Fibroblast of lung (primary cell): ENCODE measurements around the gene SPOCK1. TPM values are rescaled to one million over a fixed set of nuclear protein-coding genes. Genes with fewer than 3 reads are reported as not detected.

ENCODE experiments used
- DNase-seq, 2 donors: peaks; one replicate each; pipeline versions ENCODE4 v3.0.0 to v3.0.0-alpha.2; 2010; ENCODE audit warnings: low read depth in 2 of 2
- H2AFZ ChIP-seq: 2 replicates; pipeline ENCODE4 v1.5.1; 2012; ENCODE audit warnings: low read length, control low read depth, inconsistent platforms
- H3K27ac ChIP-seq: 2 replicates; pipeline ENCODE4 v1.5.1; 2011; ENCODE audit warnings: low read length, control low read depth; ENCODE audit not compliant: insufficient read depth
- H3K27me3 ChIP-seq: 2 replicates; pipeline ENCODE4 v1.5.1; 2011; ENCODE audit warnings: mild to moderate bottlenecking, low read length; ENCODE audit not compliant: control insufficient read depth, insufficient read depth
- H3K36me3 ChIP-seq: 2 replicates; pipeline ENCODE4 v1.5.1; 2011; ENCODE audit warnings: low read length; ENCODE audit not compliant: control insufficient read depth, insufficient read depth
- H3K4me1 ChIP-seq: 2 replicates; pipeline ENCODE4 v1.5.1; 2011; ENCODE audit warnings: low read length; ENCODE audit not compliant: control insufficient read depth, insufficient read depth; ENCODE audit errors: extremely low read depth
- H3K4me2 ChIP-seq: 2 replicates; pipeline ENCODE4 v1.5.1; 2011; ENCODE audit warnings: low read length, control low read depth; ENCODE audit not compliant: insufficient read depth; ENCODE audit errors: extremely low read depth
- H3K4me3 ChIP-seq, 4 experiments: fragments of 200-600 bp in 1 of 4; sonication (generic) in 1 of 4; replicated peaks in 1 of 4; 2 replicates each; pipeline ENCODE4 v1.5.1; 2011 to 2016; ENCODE audit warnings: low read length in 4 of 4, low read depth in 3 of 4, mild to moderate bottlenecking in 3 of 4, control low read depth in 2 of 4, inconsistent platforms in 1 of 4, mixed read lengths in 1 of 4; ENCODE audit not compliant: insufficient read depth in 1 of 4; ENCODE audit errors: control extremely low read depth in 1 of 4
- H3K79me2 ChIP-seq: 2 replicates; pipeline ENCODE4 v1.5.1; 2012; ENCODE audit warnings: mild to moderate bottlenecking, low read length, inconsistent platforms; ENCODE audit not compliant: control insufficient read depth, insufficient read depth
- H3K9ac ChIP-seq: 2 replicates; pipeline ENCODE4 v1.5.1; 2011; ENCODE audit warnings: mild to moderate bottlenecking, low read length, control low read depth; ENCODE audit not compliant: insufficient read depth
- H3K9me3 ChIP-seq: 2 replicates; pipeline ENCODE4 v1.5.1; 2012; ENCODE audit warnings: low read depth, low read length; ENCODE audit not compliant: control insufficient read depth, insufficient read depth
- H4K20me1 ChIP-seq: 2 replicates; pipeline ENCODE4 v1.5.1; 2011; ENCODE audit warnings: low read length; ENCODE audit not compliant: control insufficient read depth, insufficient read depth; ENCODE audit errors: extremely low read depth
- EZH2 ChIP-seq: IDR thresholded peaks from 2 replicates; pipeline ENCODE4 v1.5.1; 2012; ENCODE audit warnings: low read length, control low read depth, mild to moderate bottlenecking; ENCODE audit errors: missing control alignments
- polyA plus RNA-seq, 2 donors: library from polyadenylated mRNA; depleted of rRNA in 1 of 2; stranded (reverse) in 1 of 2; unstranded in 1 of 2; fragments of >200 nt; gene quantifications; 2 replicates each; pipeline ENCODE4 v1.2.1, GENCODE V29; 2011 to 2012; ENCODE audit warnings: missing spikeins in 1 of 2
- total RNA-seq: library from RNA; depleted of rRNA; stranded (reverse); fragments of >200 nt; gene quantifications from 2 replicates; pipeline ENCODE4 v1.2.1, GENCODE V29; 2014
- TF ChIP-seq, protein P1 (sequence below), 2 donors: IDR thresholded peaks in 1 of 2; conservative IDR thresholded peaks in 1 of 2; 1 replicate in 1 of 2; 2 replicates in 1 of 2; pipeline ENCODE4 v1.5.1; 2011 to 2012; ENCODE audit warnings: low read length in 2 of 2, control low read depth in 1 of 2, inconsistent platforms in 1 of 2, low read depth in 1 of 2, mild to moderate bottlenecking in 1 of 2

Gene SPOCK1
- total and polyA plus RNA-seq, 2 donors (not counting 1 experiment from before 2014, with no cell fraction given) = 11.1 to 34.9 TPM

DNA sequence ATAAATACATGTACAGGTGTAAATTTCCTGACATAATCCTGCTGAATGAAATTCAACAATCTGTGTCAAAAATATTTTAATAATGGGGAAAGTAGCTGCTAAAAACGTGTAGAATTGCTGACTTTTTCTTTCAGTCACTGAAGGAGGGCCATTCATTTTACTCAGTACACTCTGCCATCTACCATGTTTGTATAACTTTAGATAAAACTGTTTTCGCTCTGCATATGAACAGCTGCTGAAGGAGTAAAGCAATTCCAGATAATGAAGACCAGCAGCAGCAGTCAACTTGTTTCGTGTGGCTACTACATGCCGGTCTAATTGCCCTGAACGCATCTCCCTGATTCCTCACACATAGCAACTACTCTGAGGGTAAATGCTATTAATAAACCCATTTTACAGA, 380.5 kb downstream of the SPOCK1 start:
- no peaks in the 10 kb centered on the region for H3K79me2 ChIP-seq
- DNase-seq = no peak
- no peaks in the 10 kb centered on the region for H3K4me1 ChIP-seq
- no peak for TF ChIP-seq EZH2
- TF ChIP-seq, protein P1, sequence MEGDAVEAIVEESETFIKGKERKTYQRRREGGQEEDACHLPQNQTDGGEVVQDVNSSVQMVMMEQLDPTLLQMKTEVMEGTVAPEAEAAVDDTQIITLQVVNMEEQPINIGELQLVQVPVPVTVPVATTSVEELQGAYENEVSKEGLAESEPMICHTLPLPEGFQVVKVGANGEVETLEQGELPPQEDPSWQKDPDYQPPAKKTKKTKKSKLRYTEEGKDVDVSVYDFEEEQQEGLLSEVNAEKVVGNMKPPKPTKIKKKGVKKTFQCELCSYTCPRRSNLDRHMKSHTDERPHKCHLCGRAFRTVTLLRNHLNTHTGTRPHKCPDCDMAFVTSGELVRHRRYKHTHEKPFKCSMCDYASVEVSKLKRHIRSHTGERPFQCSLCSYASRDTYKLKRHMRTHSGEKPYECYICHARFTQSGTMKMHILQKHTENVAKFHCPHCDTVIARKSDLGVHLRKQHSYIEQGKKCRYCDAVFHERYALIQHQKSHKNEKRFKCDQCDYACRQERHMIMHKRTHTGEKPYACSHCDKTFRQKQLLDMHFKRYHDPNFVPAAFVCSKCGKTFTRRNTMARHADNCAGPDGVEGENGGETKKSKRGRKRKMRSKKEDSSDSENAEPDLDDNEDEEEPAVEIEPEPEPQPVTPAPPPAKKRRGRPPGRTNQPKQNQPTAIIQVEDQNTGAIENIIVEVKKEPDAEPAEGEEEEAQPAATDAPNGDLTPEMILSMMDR (conservative IDR thresholded peaks at IDR 0.05 in 1 of 2, IDR thresholded peaks at IDR 0.05 in 1 of 2; ENCODE audit: low read depth in 1 of 2, low read length in 2 of 2) = no peak
- H3K9me3 ChIP-seq = no peaks in the 10 kb centered on the region
- no peaks in the 10 kb centered on the region for H3K27me3 ChIP-seq
- H3K4me2 ChIP-seq = no peak overlapping the region
- H3K9ac ChIP-seq = no peak overlapping the region
- H4K20me1 ChIP-seq = no peaks in the 10 kb centered on the region
- no peak overlapping the region for H2AFZ ChIP-seq
- H3K36me3 ChIP-seq = no peaks in the 10 kb centered on the region
- H3K27ac ChIP-seq = no peak overlapping the region
- H3K4me3 ChIP-seq = no peak overlapping the region

DNA sequence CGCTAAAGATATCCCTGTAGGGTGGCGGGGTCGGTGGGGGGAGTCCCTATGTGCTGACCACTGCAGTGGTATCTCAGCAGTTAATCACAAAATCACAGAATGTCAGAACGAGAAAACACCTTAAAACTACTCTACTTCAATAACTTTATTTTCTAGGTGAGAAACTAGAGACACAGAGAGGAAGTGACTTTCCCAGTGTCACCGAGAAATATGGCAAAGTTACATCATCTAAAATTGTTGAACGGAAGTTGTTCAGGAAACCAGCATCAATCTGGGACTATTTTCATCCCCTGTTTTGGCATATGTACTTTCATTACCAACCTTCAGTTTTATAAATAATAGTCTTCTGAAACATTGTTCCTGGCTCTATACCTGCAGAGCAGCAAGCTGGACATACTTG, 384.0 kb downstream of the SPOCK1 start:
- Histone ChIP-seq H3K4me3 (no peak overlapping the region), H3K27ac (no peak overlapping the region), H3K79me2 (no peaks in the 10 kb centered on the region), H3K4me2 (no peak overlapping the region), H4K20me1 (no peaks in the 10 kb centered on the region), H3K4me1 (no peaks in the 10 kb centered on the region), H3K9me3 (no peaks in the 10 kb centered on the region), H3K36me3 (no peaks in the 10 kb centered on the region), H3K27me3 (no peaks in the 10 kb centered on the region), H2AFZ (no peak overlapping the region), H3K9ac (no peak overlapping the region)
- TF ChIP-seq, protein P1 (conservative IDR thresholded peaks at IDR 0.05 in 1 of 2, IDR thresholded peaks at IDR 0.05 in 1 of 2; ENCODE audit: low read depth in 1 of 2, low read length in 2 of 2) = no peak
- TF ChIP-seq EZH2 = no peak
- no peak for DNase-seq

DNA sequence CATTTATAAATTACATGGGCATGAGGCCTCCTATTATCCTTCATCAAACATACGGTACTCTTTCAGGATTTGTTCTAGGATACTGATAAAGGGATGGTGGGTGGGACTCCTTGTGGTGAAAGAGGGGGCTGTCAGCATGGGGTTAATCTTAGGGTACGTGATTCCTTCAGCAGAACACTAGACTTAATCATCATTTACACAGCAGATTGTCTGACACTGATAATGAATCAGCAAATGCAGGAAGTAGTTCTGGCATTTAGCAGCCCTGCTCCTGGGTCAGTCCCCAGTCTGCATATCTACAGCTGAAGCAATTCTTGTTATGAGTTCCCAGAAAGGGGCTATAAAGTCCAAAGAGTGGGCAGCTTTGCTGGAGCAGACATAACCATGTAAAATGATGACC, 384.6 kb downstream of the SPOCK1 start:
- peak in 1 of 2 donors; percentile 83 for DNase-seq
- Histone ChIP-seq H3K4me2 (no peak overlapping the region), H3K9ac (no peak overlapping the region), H3K27ac (no peak overlapping the region), H3K36me3 (no peaks in the 10 kb centered on the region), H3K79me2 (no peaks in the 10 kb centered on the region), H2AFZ (no peak overlapping the region), H3K4me1 (no peaks in the 10 kb centered on the region), H3K9me3 (no peaks in the 10 kb centered on the region), H4K20me1 (no peaks in the 10 kb centered on the region), H3K4me3 (no peak overlapping the region), H3K27me3 (no peaks in the 10 kb centered on the region)
- no peak for TF ChIP-seq EZH2
